Transverse colon (tissue), 4 donors: ENCODE measurements around the gene NEMP2.

Experiments used
- EP300 ChIP-seq: sonication (generic); formaldehyde crosslinking; IDR thresholded peaks from one replicate; pipeline ENCODE4 v1.6.1; 2017; ENCODE audit warnings: antibody characterized with exemption, low read depth
- POLR2A ChIP-seq: fragments of 450-650 bp; IDR thresholded peaks from one replicate; pipeline ENCODE4 v1.6.1; 2016; ENCODE audit warnings: antibody characterized with exemption, mild to moderate bottlenecking, moderate library complexity
- POLR2AphosphoS5 ChIP-seq, 3 donors: sonication (generic); formaldehyde crosslinking; IDR thresholded peaks; one replicate each; pipeline ENCODE4 v1.6.1; 2016; ENCODE audit warnings: antibody characterized with exemption in 3 of 3
- TF ChIP-seq, protein P1 (sequence below), 5 experiments: fragments of 200-600 bp in 3 of 5; fragments of 450-650 bp in 2 of 5; sonication (generic) in 3 of 5; IDR thresholded peaks; 1 replicate in 2 of 5; 2 replicates in 3 of 5; pipeline ENCODE4 v1.5.1; 2016 to 2017; ENCODE audit warnings: antibody characterized with exemption in 5 of 5, inconsistent platforms in 3 of 5, mild to moderate bottlenecking in 2 of 5, moderate library complexity in 1 of 5

DNA sequence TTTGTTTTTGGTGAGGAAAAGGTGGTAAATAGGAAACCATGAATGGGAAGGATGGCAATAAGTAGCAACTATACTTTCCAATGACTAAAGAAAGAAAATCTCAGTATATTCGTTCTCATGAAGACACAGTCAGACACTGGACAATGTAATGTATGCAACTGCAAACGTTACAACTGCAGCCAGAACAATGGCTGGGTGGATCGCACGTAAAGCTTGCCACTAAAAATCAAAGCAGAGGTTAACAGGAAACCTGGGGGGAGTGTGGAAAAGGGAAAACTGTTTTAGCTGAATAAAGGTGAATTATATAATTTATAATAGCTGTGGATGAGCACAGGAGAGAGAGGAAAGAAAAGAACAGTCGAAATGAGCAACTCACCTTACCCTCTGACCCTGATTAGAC, 33.3 kb downstream of the NEMP2 start:
- TF ChIP-seq POLR2A (no peak), EP300 (no peak), POLR2AphosphoS5 (IDR thresholded peaks at IDR 0.05) (no peak)
- TF ChIP-seq, protein P1, sequence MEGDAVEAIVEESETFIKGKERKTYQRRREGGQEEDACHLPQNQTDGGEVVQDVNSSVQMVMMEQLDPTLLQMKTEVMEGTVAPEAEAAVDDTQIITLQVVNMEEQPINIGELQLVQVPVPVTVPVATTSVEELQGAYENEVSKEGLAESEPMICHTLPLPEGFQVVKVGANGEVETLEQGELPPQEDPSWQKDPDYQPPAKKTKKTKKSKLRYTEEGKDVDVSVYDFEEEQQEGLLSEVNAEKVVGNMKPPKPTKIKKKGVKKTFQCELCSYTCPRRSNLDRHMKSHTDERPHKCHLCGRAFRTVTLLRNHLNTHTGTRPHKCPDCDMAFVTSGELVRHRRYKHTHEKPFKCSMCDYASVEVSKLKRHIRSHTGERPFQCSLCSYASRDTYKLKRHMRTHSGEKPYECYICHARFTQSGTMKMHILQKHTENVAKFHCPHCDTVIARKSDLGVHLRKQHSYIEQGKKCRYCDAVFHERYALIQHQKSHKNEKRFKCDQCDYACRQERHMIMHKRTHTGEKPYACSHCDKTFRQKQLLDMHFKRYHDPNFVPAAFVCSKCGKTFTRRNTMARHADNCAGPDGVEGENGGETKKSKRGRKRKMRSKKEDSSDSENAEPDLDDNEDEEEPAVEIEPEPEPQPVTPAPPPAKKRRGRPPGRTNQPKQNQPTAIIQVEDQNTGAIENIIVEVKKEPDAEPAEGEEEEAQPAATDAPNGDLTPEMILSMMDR (IDR thresholded peaks at IDR 0.05), result no peak
